SK-N-MC (cell line): ENCODE data around the gene CYB5R4.

ENCODE experiments used
- EZH2 ChIP-seq: fragments of 200-600 bp; sonication (generic); IDR thresholded peaks from one replicate; pipeline ENCODE4 v1.6.1; 2017; ENCODE audit warnings: antibody characterized with exemption
- FOXP2 ChIP-seq: optimal IDR thresholded peaks from 2 replicates; pipeline ENCODE3; 2011; ENCODE audit warnings: mild to moderate bottlenecking, moderate library complexity; ENCODE audit not compliant: insufficient read depth; ENCODE audit errors: extremely low read length, control extremely low read depth
- POLR2AphosphoS5 ChIP-seq: IDR thresholded peaks from 2 replicates; pipeline ENCODE4 v1.6.1; 2012; ENCODE audit warnings: mild to moderate bottlenecking, low read depth, low read length, borderline replicate concordance

GRCh38 chr6:83952830-83953229 lies 93.3 kb downstream of the CYB5R4 start:
- TF ChIP-seq POLR2AphosphoS5: no peak
- no peak for TF ChIP-seq EZH2
- TF ChIP-seq FOXP2: no peak
